Endothelial cell of umbilical vein (primary cell): ENCODE measurements around the gene GCSH. TPM values are rescaled to one million over a fixed set of nuclear protein-coding genes. Genes with fewer than 3 reads are reported as not detected.

Experiments
- BruUV-seq: library from RNA; stranded (reverse); fragments of 400-500 nt; replicated peaks from 2 replicates; lab custom pipeline; 2021; lab: Mats Ljungman, UMichigan
- CTCF ChIA-PET: fragments of 300-600, 350-600 bp; sonication (Branson Sonifier 250); formaldehyde crosslinking; loops from one replicate; lab custom pipeline; 2021; ENCODE audit warnings: antibody characterized with exemption, inconsistent platforms; lab: Charles Lee
- POLR2A ChIA-PET: fragments of 300-600, 350-600 bp; sonication (Branson Sonifier 250); formaldehyde crosslinking; loops from one replicate; lab custom pipeline; 2021; ENCODE audit warnings: antibody characterized with exemption, inconsistent platforms; lab: Charles Lee
- DNase-seq: peaks from one replicate; pipeline ENCODE4 v3.0.0-alpha.2; 2011; ENCODE audit warnings: low read depth, low spot score
- FAIRE-seq: peaks from 2 replicates; lab custom pipeline; 2011; peaks lifted over from hg19 to GRCh38; lab: Jason Lieb, UNC
- H2AFZ ChIP-seq: 2 replicates; pipeline ENCODE4 v1.6.0; 2012; ENCODE audit warnings: low read depth, low read length, control low read depth, inconsistent platforms
- H3K27ac ChIP-seq: 2 replicates; pipeline ENCODE4 v1.5.1; 2011; ENCODE audit warnings: low read depth, mild to moderate bottlenecking, control low read depth, low read length, moderate library complexity; ENCODE audit not compliant: insufficient read depth
- H3K27me3 ChIP-seq, 2 experiments: 2 replicates each; pipeline versions ENCODE4 v1.6.0 to v1.6.1; 2011; ENCODE audit warnings: low read length in 2 of 2, mixed read lengths in 1 of 2; ENCODE audit not compliant: control insufficient read depth in 2 of 2, insufficient read depth in 2 of 2
- H3K36me3 ChIP-seq, 2 experiments: 2 replicates in 1 of 2; 3 replicates in 1 of 2; pipeline ENCODE4 v1.5.1; 2011; ENCODE audit warnings: low read length in 2 of 2, mild to moderate bottlenecking in 1 of 2, moderate library complexity in 1 of 2; ENCODE audit not compliant: control insufficient read depth in 2 of 2, insufficient read depth in 2 of 2; ENCODE audit errors: extremely low read depth in 1 of 2
- H3K4me1 ChIP-seq: 3 replicates; pipeline ENCODE4 v1.5.1; 2011; ENCODE audit warnings: mild to moderate bottlenecking, low read length; ENCODE audit not compliant: control insufficient read depth, insufficient read depth; ENCODE audit errors: extremely low read depth
- H3K4me2 ChIP-seq: 2 replicates; pipeline ENCODE4 v1.6.1; 2011; ENCODE audit warnings: low read length, control low read depth, mixed read lengths; ENCODE audit not compliant: insufficient read depth
- H3K4me3 ChIP-seq, 3 experiments: fragments of 200-600 bp in 1 of 3; sonication (generic), shearing (Covaris generic) in 1 of 3; replicated peaks in 1 of 3; 2 replicates each; pipeline ENCODE4 v1.5.1; 2011 to 2016; ENCODE audit warnings: control low read depth in 3 of 3, low read length in 3 of 3, mild to moderate bottlenecking in 2 of 3, inconsistent platforms in 1 of 3, low read depth in 1 of 3, moderate library complexity in 1 of 3; ENCODE audit not compliant: insufficient read depth in 1 of 3
- H3K79me2 ChIP-seq: 2 replicates; pipeline ENCODE4 v1.6.0; 2012; ENCODE audit warnings: low read length, inconsistent platforms; ENCODE audit not compliant: control insufficient read depth, insufficient read depth
- H3K9ac ChIP-seq: replicated peaks from 2 replicates; pipeline ENCODE3; 2011; ENCODE audit warnings: low read length, control low read depth; ENCODE audit not compliant: insufficient read depth; ENCODE audit errors: extremely low read depth
- H3K9me1 ChIP-seq: replicated peaks from 3 replicates; pipeline ENCODE4 v1.6.0; 2011; ENCODE audit warnings: mild to moderate bottlenecking, low read length; ENCODE audit not compliant: control insufficient read depth, insufficient read depth; ENCODE audit errors: extremely low read depth
- H3K9me3 ChIP-seq: replicated peaks from 2 replicates; pipeline ENCODE4 v1.5.1; 2012; ENCODE audit warnings: low read length, inconsistent platforms; ENCODE audit not compliant: control insufficient read depth, insufficient read depth
- H4K20me1 ChIP-seq: replicated peaks from 2 replicates; pipeline ENCODE3; 2011; ENCODE audit warnings: mild to moderate bottlenecking, low read length; ENCODE audit not compliant: control insufficient read depth, insufficient read depth; ENCODE audit errors: extremely low read depth
- CTCF ChIP-seq, 2 donors: IDR thresholded peaks; 1 replicate in 1 of 2; 2 replicates in 1 of 2; pipeline ENCODE4 v1.5.1; 2011; ENCODE audit warnings: low read length in 2 of 2, mild to moderate bottlenecking in 2 of 2, moderate library complexity in 2 of 2, control low read depth in 1 of 2, inconsistent platforms in 1 of 2, low read depth in 1 of 2; ENCODE audit not compliant: insufficient read depth in 1 of 2; ENCODE audit errors: extremely low read depth in 1 of 2
- MYC ChIP-seq: IDR thresholded peaks from one replicate; pipeline ENCODE4 v1.6.1; 2011; ENCODE audit warnings: mild to moderate bottlenecking, low read depth, low read length
- dilution Hi-C: fragments of 300-500 bp; cut with MboI; formaldehyde crosslinking; loops from one replicate; pipeline ENCODE4 v1.15.0; 2019; ENCODE audit warnings: low sequenced_read_pairs; ENCODE audit not compliant: extremely low pct_ligation_motif_present
- intact Hi-C: fragments of 100-400 bp; cut with micrococcal nuclease; formaldehyde crosslinking; loops from one replicate; pipeline ENCODE4 v1.10.0; 2022
- polyA plus RNA-seq, 4 experiments: library from polyadenylated mRNA; depleted of rRNA in 3 of 4; stranded (reverse) in 3 of 4; unstranded in 1 of 4; fragments of >200 nt; gene quantifications; 2 replicates each; pipeline versions ENCODE4 v1.2.1 to v1.2.3, GENCODE V29; 2011 to 2012; ENCODE audit warnings: missing spikeins in 1 of 4
- total RNA-seq: library from RNA; stranded (reverse); gene quantifications from 2 replicates; pipeline ENCODE4 v1.2.3, GENCODE V29; 2021

GCSH gene
- total and polyA plus RNA-seq, 2 donors (not counting 3 experiments of a cell fraction or from before 2014, with no cell fraction given) = 6.9 to 31.1 TPM

GRCh38 chr16:81035975-81036750 is 60.0 kb downstream of the GCSH start:
- dilution Hi-C loops = no loop called here
- intact Hi-C loops = loop anchor here (1.0 to 5.0 kb wide), 6 partner anchors 29 to 702 kb away; partner anchors contain the start of genes C16orf46, CENPN and GCSH
- H4K20me1 ChIP-seq = no peaks in the 10 kb centered on the region
- TF ChIP-seq CTCF (IDR thresholded peaks at IDR 0.05; ENCODE audit: extremely low read depth in 1 of 2, insufficient read depth in 1 of 2, low read depth in 1 of 2, low read length in 2 of 2) = peak in 1 of 2 donors; percentile 0
- TF ChIP-seq MYC = no peak
- no TSS peak for BruUV-seq
- peak; percentile 40 for DNase-seq
- H3K79me2 ChIP-seq = peaks cover 31% of the 10 kb centered on the region
- ChIA-PET CTCF (interaction anchor here (0.6 to 5.3 kb wide), 56 partner anchors 9 to 838 kb away, joined by 3 to 36 read pairs (median 5); partner anchors contain the start of genes C16orf46, CENPN and CMC2), POLR2A (no interaction called here)
- peak; percentile 55 for FAIRE-seq
- peak overlapping the region; percentile 61 to 69 (median 69) for H3K4me3 ChIP-seq
- peak overlapping the region; percentile 81 for H2AFZ ChIP-seq
- H3K9ac ChIP-seq = peak overlapping the region; percentile 84
- H3K9me3 ChIP-seq = no peaks in the 10 kb centered on the region
- H3K4me1 ChIP-seq = peaks cover 11% of the 10 kb centered on the region
- H3K4me2 ChIP-seq = peak overlapping the region; percentile 81
- no peaks in the 10 kb centered on the region for H3K9me1 ChIP-seq
- H3K27me3 ChIP-seq = no peaks in the 10 kb centered on the region
- H3K27ac ChIP-seq = peak overlapping the region; percentile 61
- H3K36me3 ChIP-seq = peaks cover 0 to 5% of the 10 kb centered on the region in 2 experiments
